ENCODE measurements around the gene ARHGAP10.

The ARHGAP10 gene

GRCh38 chr4:147683717-147684700, 47.9 kb upstream of the ARHGAP10 start, which contains the start of gene PRMT9:
TSS of gene PRMT9 (minus strand) at chr4:147684163. CDS start at chr4:147683987, 176 bp downstream.
- Histone ChIP-seq H3K4me2 (ENCODE audit: low read length) (peak within 1 kb of the TSS; percentile 78), H3K9me2 (replicated peaks; ENCODE audit: control insufficient read depth, low read length) (no peaks in the 10 kb centered on the region), H3K9me3 (ENCODE audit: control insufficient read depth, insufficient read depth, low read length) (no peaks in the 10 kb centered on the region), H3K4me3 (ENCODE audit: low read length) (peak within 1 kb of the TSS; percentile 94), H3F3A (ENCODE audit: control insufficient read depth, insufficient read depth) (no peaks in the 10 kb centered on the region), H3K36me3 (ENCODE audit: control insufficient read depth, low read length) (peaks cover 8% of the 10 kb centered on the region), H3K79me2 (ENCODE audit: control insufficient read depth, low read length) (peaks cover 48% of the 10 kb centered on the region), H3K4me1 (ENCODE audit: control insufficient read depth, low read length) (peaks cover 14% of the 10 kb centered on the region), H4K20me1 (ENCODE audit: control insufficient read depth, insufficient read depth, low read depth, low read length) (no peaks in the 10 kb centered on the region), H3K27ac (ENCODE audit: low read depth, low read length) (peak within 1 kb of the TSS; percentile 66), H3K27me3 (ENCODE audit: control insufficient read depth, low read length) (no peaks in the 10 kb centered on the region)
- TF ChIP-seq EZH2phosphoT487 (IDR thresholded peaks at IDR 0.05; ENCODE audit: borderline replicate concordance, low read length) (no peak), CTCF (IDR thresholded peaks at IDR 0.05; ENCODE audit: low read depth, low read length, poor library complexity, severe bottlenecking) (no peak)

- Histone ChIP-seq H3K27ac (ENCODE audit: low read depth, low read length) (no peak overlapping the region), H3K27me3 (ENCODE audit: control insufficient read depth, low read length) (no peaks in the 10 kb centered on the region), H3K4me3 (ENCODE audit: low read length) (no peak overlapping the region), H3K4me2 (ENCODE audit: low read length) (no peak overlapping the region), H3K36me3 (ENCODE audit: control insufficient read depth, low read length) (no peaks in the 10 kb centered on the region), H3F3A (ENCODE audit: control insufficient read depth, insufficient read depth) (no peaks in the 10 kb centered on the region), H3K79me2 (ENCODE audit: control insufficient read depth, low read length) (peaks cover 7% of the 10 kb centered on the region), H3K9me3 (ENCODE audit: control insufficient read depth, insufficient read depth, low read length) (no peaks in the 10 kb centered on the region), H4K20me1 (ENCODE audit: control insufficient read depth, insufficient read depth, low read depth, low read length) (no peaks in the 10 kb centered on the region), H3K9me2 (replicated peaks; ENCODE audit: control insufficient read depth, low read length) (no peaks in the 10 kb centered on the region), H3K4me1 (ENCODE audit: control insufficient read depth, low read length) (peaks cover 6% of the 10 kb centered on the region)
- TF ChIP-seq EZH2phosphoT487 (IDR thresholded peaks at IDR 0.05; ENCODE audit: borderline replicate concordance, low read length) = no peak
- no peak for TF ChIP-seq CTCF (IDR thresholded peaks at IDR 0.05; ENCODE audit: low read depth, low read length, poor library complexity, severe bottlenecking)
Measured at GRCh38 chr4:147689067-147689466, 42.8 kb upstream of the ARHGAP10 start.

- Histone ChIP-seq H3K36me3 (ENCODE audit: control insufficient read depth, low read length) (no peaks in the 10 kb centered on the region), H4K20me1 (ENCODE audit: control insufficient read depth, insufficient read depth, low read depth, low read length) (no peaks in the 10 kb centered on the region), H3K4me1 (ENCODE audit: control insufficient read depth, low read length) (no peaks in the 10 kb centered on the region), H3K4me3 (ENCODE audit: low read length) (no peak overlapping the region), H3K9me3 (ENCODE audit: control insufficient read depth, insufficient read depth, low read length) (no peaks in the 10 kb centered on the region), H3F3A (ENCODE audit: control insufficient read depth, insufficient read depth) (no peaks in the 10 kb centered on the region), H3K27me3 (ENCODE audit: control insufficient read depth, low read length) (peaks cover 4% of the 10 kb centered on the region), H3K27ac (ENCODE audit: low read depth, low read length) (no peak overlapping the region), H3K79me2 (ENCODE audit: control insufficient read depth, low read length) (no peaks in the 10 kb centered on the region), H3K4me2 (ENCODE audit: low read length) (no peak overlapping the region), H3K9me2 (replicated peaks; ENCODE audit: control insufficient read depth, low read length) (no peaks in the 10 kb centered on the region)
- TF ChIP-seq CTCF (IDR thresholded peaks at IDR 0.05; ENCODE audit: low read depth, low read length, poor library complexity, severe bottlenecking) (no peak), EZH2phosphoT487 (IDR thresholded peaks at IDR 0.05; ENCODE audit: borderline replicate concordance, low read length) (no peak)
Measured at GRCh38 chr4:147691820-147692219, 40.1 kb upstream of the ARHGAP10 start.
